HL-60 (cell line): Measurements from ENCODE around the gene MDN1.

Source experiments
- DNase-seq, 2 experiments: peaks; one replicate each; pipeline ENCODE4 v3.0.0-alpha.2; 2010 to 2020; ENCODE audit warnings: low read depth in 1 of 2, low spot score in 1 of 2
- H3K27ac ChIP-seq: fragments of 250-450 bp; sonication (Bioruptor Pico); replicated peaks from 2 replicates; pipeline ENCODE4 v1.5.1; 2020; ENCODE audit warnings: mild to moderate bottlenecking, moderate library complexity
- H3K27me3 ChIP-seq: fragments of 250-450 bp; sonication (Bioruptor Pico); 2 replicates; pipeline ENCODE4 v1.5.1; 2021; ENCODE audit warnings: mild to moderate bottlenecking, moderate library complexity; ENCODE audit not compliant: insufficient read depth, poor library complexity, severe bottlenecking
- H3K4me3 ChIP-seq: replicated peaks from 2 replicates; pipeline ENCODE4 v1.5.1; 2011; ENCODE audit warnings: mild to moderate bottlenecking, control low read depth, low read length; ENCODE audit not compliant: insufficient read depth
- CTCF ChIP-seq: IDR thresholded peaks from one replicate; pipeline ENCODE4 v1.5.1; 2011; ENCODE audit warnings: low read length, control low read depth, inconsistent platforms; ENCODE audit not compliant: insufficient read depth
- GABPA ChIP-seq: IDR thresholded peaks from 2 replicates; pipeline ENCODE4 v1.6.1; 2012; ENCODE audit warnings: low read depth
- POLR2AphosphoS5 ChIP-seq: IDR thresholded peaks from 2 replicates; pipeline ENCODE4 v1.6.1; 2012; ENCODE audit warnings: low read depth
- REST ChIP-seq: IDR thresholded peaks from 2 replicates; pipeline ENCODE4 v1.6.1; 2012; ENCODE audit warnings: low read depth; ENCODE audit not compliant: insufficient replicate concordance
- SPI1 ChIP-seq: IDR thresholded peaks from 2 replicates; pipeline ENCODE4 v1.6.1; 2012; ENCODE audit warnings: low read depth, mild to moderate bottlenecking, borderline replicate concordance

The MDN1 gene

GRCh38 chr6:89597988-89598387 is 221.6 kb downstream of the MDN1 start:
- no peak overlapping the region for H3K4me3 ChIP-seq
- no peak overlapping the region for H3K27ac ChIP-seq
- DNase-seq, result peak; percentile 13 to 19
- no peaks in the 10 kb centered on the region for H3K27me3 ChIP-seq
- TF ChIP-seq POLR2AphosphoS5 (no peak), GABPA (no peak), REST (no peak), CTCF (no peak), SPI1 (no peak)

GRCh38 chr6:89597372-89597771 is 222.2 kb downstream of the MDN1 start:
- Histone ChIP-seq H3K27me3 (no peaks in the 10 kb centered on the region), H3K4me3 (no peak overlapping the region), H3K27ac (no peak overlapping the region)
- DNase-seq, result no peak
- TF ChIP-seq REST, result no peak
- TF ChIP-seq POLR2AphosphoS5, result no peak

GRCh38 chr6:89596484-89596883 is 223.1 kb downstream of the MDN1 start:
- TF ChIP-seq GABPA (no peak), POLR2AphosphoS5 (no peak), CTCF (no peak), REST (no peak), SPI1 (no peak)
- DNase-seq, result no peak

GRCh38 chr6:89596056-89596455 is 223.5 kb downstream of the MDN1 start:
- Histone ChIP-seq H3K4me3 (no peak overlapping the region), H3K27ac (no peak overlapping the region), H3K27me3 (no peaks in the 10 kb centered on the region)
- TF ChIP-seq GABPA, result no peak
- peak; percentile 75; the same call in 1 of the 2 replicates for TF ChIP-seq SPI1
- no peak for DNase-seq

More at GRCh38 chr6:89596484-89596883, 223.1 kb downstream of the MDN1 start:
- Histone ChIP-seq H3K27me3 (no peaks in the 10 kb centered on the region), H3K27ac (no peak overlapping the region), H3K4me3 (no peak overlapping the region)
